H1 (cell line): Measurements from ENCODE around the gene SELENOI. TPM values are rescaled to one million over a fixed set of nuclear protein-coding genes. Genes with fewer than 3 reads are reported as not detected.
A peak's percentile ranks its signal among the peaks of the same experiment; 100 is the strongest.

ENCODE experiments used
- CTCF ChIA-PET: fragments of 300-600 bp; sonication (Branson Sonifier 250); formaldehyde crosslinking; loops from one replicate; lab custom pipeline; 2021; ENCODE audit not compliant: partially characterized antibody; lab: Charles Lee
- POLR2A ChIA-PET: fragments of 300-600 bp; sonication (Branson Sonifier 250); formaldehyde crosslinking; loops from one replicate; lab custom pipeline; 2021; ENCODE audit warnings: inconsistent platforms; ENCODE audit not compliant: partially characterized antibody; lab: Charles Lee
- DNase-seq, 2 experiments: peaks; one replicate each; pipeline versions ENCODE4 v3.0.0 to v3.0.0-alpha.2; 2010 to 2022; ENCODE audit warnings: low spot score in 2 of 2, low read depth in 1 of 2, mixed read lengths in 1 of 2
- FAIRE-seq: peaks from 2 replicates; lab custom pipeline; 2011; peaks lifted over from hg19 to GRCh38; lab: Jason Lieb, UNC
- H2AFZ ChIP-seq: 2 replicates; pipeline ENCODE4 v1.8.1; 2012; ENCODE audit warnings: low read length, inconsistent platforms
- H2AK5ac ChIP-seq: 2 replicates; pipeline ENCODE4 v1.6.1; 2013; ENCODE audit warnings: low read depth, low read length
- H2BK120ac ChIP-seq: replicated peaks from 2 replicates; pipeline ENCODE3; 2013; ENCODE audit warnings: low read depth, low read length, inconsistent platforms
- H2BK12ac ChIP-seq: 2 replicates; pipeline ENCODE4 v1.6.1; 2013; ENCODE audit warnings: low read depth, low read length
- H2BK15ac ChIP-seq: 2 replicates; pipeline ENCODE4 v1.6.1; 2013; ENCODE audit warnings: low read length
- H2BK20ac ChIP-seq: 2 replicates; pipeline ENCODE4 v1.6.1; 2013; ENCODE audit warnings: low read length
- H2BK5ac ChIP-seq: 2 replicates; pipeline ENCODE4 v1.6.1; 2013; ENCODE audit warnings: low read depth, low read length
- H3K14ac ChIP-seq: 2 replicates; pipeline ENCODE4 v1.6.1; 2013; ENCODE audit warnings: inconsistent platforms; ENCODE audit not compliant: insufficient read length
- H3K18ac ChIP-seq: 2 replicates; pipeline ENCODE4 v1.6.1; 2013; ENCODE audit warnings: low read length; ENCODE audit errors: extremely low read depth
- H3K23ac ChIP-seq: 2 replicates; pipeline ENCODE4 v1.6.1; 2013; ENCODE audit warnings: inconsistent platforms; ENCODE audit not compliant: insufficient read length
- H3K23me2 ChIP-seq: 2 replicates; pipeline ENCODE4 v1.6.1; 2013; ENCODE audit warnings: low read depth, low read length
- H3K27ac ChIP-seq: 2 replicates; pipeline ENCODE4 v1.6.1; 2011; ENCODE audit warnings: low read depth, low read length, inconsistent platforms
- H3K27me3 ChIP-seq, 4 experiments: replicated peaks in 1 of 4; 1 replicate in 1 of 4; 2 replicates in 3 of 4; pipeline versions ENCODE4 v1.6.1 to v1.8.1; 2011 to 2013; ENCODE audit warnings: low read length in 3 of 4, mild to moderate bottlenecking in 3 of 4, inconsistent platforms in 2 of 4, mixed read lengths in 2 of 4, moderate library complexity in 1 of 4; ENCODE audit not compliant: control insufficient read depth in 3 of 4, insufficient read depth in 3 of 4; ENCODE audit errors: extremely low read depth in 1 of 4
- H3K36me3 ChIP-seq, 4 experiments: 2 replicates each; pipeline versions ENCODE4 v1.6.1 to v1.8.1; 2011 to 2013; ENCODE audit warnings: mild to moderate bottlenecking in 4 of 4, low read length in 3 of 4, moderate library complexity in 2 of 4, control low read depth in 1 of 4, inconsistent platforms in 1 of 4; ENCODE audit not compliant: insufficient read depth in 4 of 4, control insufficient read depth in 2 of 4
- H3K4ac ChIP-seq: replicated peaks from 2 replicates; pipeline ENCODE3; 2013; ENCODE audit warnings: low read length, low read depth, mixed read lengths, inconsistent platforms; ENCODE audit not compliant: insufficient read length
- H3K4me1 ChIP-seq, 4 experiments: replicated peaks in 1 of 4; 1 replicate in 1 of 4; 2 replicates in 3 of 4; pipeline versions ENCODE4 v1.6.1 to v1.8.1; 2011 to 2013; ENCODE audit warnings: low read length in 3 of 4, inconsistent platforms in 2 of 4, mixed read lengths in 1 of 4; ENCODE audit not compliant: insufficient read depth in 4 of 4, control insufficient read depth in 3 of 4
- H3K4me2 ChIP-seq, 2 experiments: 2 replicates each; pipeline versions ENCODE4 v1.6.1 to v1.8.1; 2011 to 2013; ENCODE audit warnings: low read depth in 2 of 2, low read length in 2 of 2, control low read depth in 1 of 2, inconsistent platforms in 1 of 2, mild to moderate bottlenecking in 1 of 2; ENCODE audit not compliant: insufficient read depth in 1 of 2
- H3K4me3 ChIP-seq, 4 experiments: fragments of 200-600, 300-600 bp in 1 of 4; sonication (generic), shearing (Covaris generic), sonication (Bioruptor Twin) in 1 of 4; 2 replicates each; pipeline versions ENCODE4 v1.5.1 to v1.8.1; 2011 to 2016; ENCODE audit warnings: low read length in 4 of 4, low read depth in 3 of 4, control low read depth in 2 of 4, inconsistent platforms in 2 of 4, mild to moderate bottlenecking in 2 of 4, mixed read lengths in 1 of 4, moderate library complexity in 1 of 4; ENCODE audit not compliant: insufficient read depth in 2 of 4; ENCODE audit errors: extremely low read depth in 1 of 4
- H3K56ac ChIP-seq: replicated peaks from 2 replicates; pipeline ENCODE3; 2013; ENCODE audit warnings: low read depth, mild to moderate bottlenecking, mixed read lengths, low read length, inconsistent platforms; ENCODE audit not compliant: insufficient read length
- H3K79me1 ChIP-seq: 2 replicates; pipeline ENCODE4 v1.6.1; 2013; ENCODE audit warnings: low read depth, low read length, control low read depth
- H3K79me2 ChIP-seq, 2 experiments: 2 replicates each; pipeline versions ENCODE4 v1.6.1 to v1.8.1; 2012 to 2013; ENCODE audit warnings: low read length in 2 of 2, mild to moderate bottlenecking in 2 of 2, inconsistent platforms in 1 of 2; ENCODE audit not compliant: insufficient read depth in 2 of 2, control insufficient read depth in 1 of 2
- H3K9ac ChIP-seq, 4 experiments: replicated peaks in 1 of 4; 1 replicate in 1 of 4; 2 replicates in 3 of 4; pipeline versions ENCODE4 v1.6.1 to v1.8.1; 2011 to 2013; ENCODE audit warnings: low read depth in 3 of 4, low read length in 3 of 4, control low read depth in 2 of 4, mild to moderate bottlenecking in 2 of 4, moderate library complexity in 2 of 4, inconsistent platforms in 1 of 4; ENCODE audit errors: extremely low read depth in 1 of 4
- H3K9me3 ChIP-seq, 2 experiments: 2 replicates each; pipeline versions ENCODE4 v1.6.1 to v1.8.1; 2012 to 2013; ENCODE audit warnings: mild to moderate bottlenecking in 2 of 2, moderate library complexity in 2 of 2, control low read depth in 1 of 2, inconsistent platforms in 1 of 2, low read depth in 1 of 2, low read length in 1 of 2, mixed read lengths in 1 of 2; ENCODE audit not compliant: insufficient read depth in 2 of 2
- H4K20me1 ChIP-seq, 2 experiments: replicated peaks in 1 of 2; 2 replicates each; pipeline versions ENCODE3 to v1.8.1; 2011 to 2013; ENCODE audit warnings: inconsistent platforms in 2 of 2, low read length in 2 of 2, mild to moderate bottlenecking in 1 of 2; ENCODE audit not compliant: insufficient read depth in 2 of 2, control insufficient read depth in 1 of 2
- H4K5ac ChIP-seq: 2 replicates; pipeline ENCODE4 v1.6.1; 2013; ENCODE audit warnings: low read length, low read depth, mixed read lengths, inconsistent platforms; ENCODE audit not compliant: insufficient read length
- H4K8ac ChIP-seq: 2 replicates; pipeline ENCODE4 v1.8.0; 2013; ENCODE audit warnings: mild to moderate bottlenecking, moderate library complexity, low read length, inconsistent platforms; ENCODE audit not compliant: insufficient read depth; ENCODE audit errors: extremely low read depth
- H4K91ac ChIP-seq: replicated peaks from 2 replicates; pipeline ENCODE3; 2013; ENCODE audit warnings: low read length, mixed read lengths, inconsistent platforms; ENCODE audit not compliant: insufficient read length
- ASH2L ChIP-seq: fragments of 200-600, 300-600 bp; sonication (generic); IDR thresholded peaks from one replicate; pipeline ENCODE4 v1.7.1; 2017; ENCODE audit warnings: low read length
- CBX8 ChIP-seq: fragments of 300-800, 300-1000 bp; sonication (generic); IDR thresholded peaks from 2 replicates; pipeline ENCODE4 v1.7.1; 2016; ENCODE audit warnings: low read depth, low read length, borderline replicate concordance
- RBBP5 ChIP-seq: IDR thresholded peaks from 2 replicates; pipeline ENCODE4 v1.7.1; 2012; ENCODE audit warnings: low read depth, mild to moderate bottlenecking, inconsistent platforms, low read length, moderate library complexity, borderline replicate concordance
- SAP30 ChIP-seq: fragments of 300-600 bp; sonication (generic); IDR thresholded peaks from 2 replicates; pipeline ENCODE4 v1.7.1; 2012; ENCODE audit warnings: low read length, moderate library complexity, mild to moderate bottlenecking, inconsistent platforms; ENCODE audit not compliant: insufficient read depth, insufficient replicate concordance
- TEAD4 ChIP-seq: IDR thresholded peaks from 2 replicates; pipeline ENCODE4 v1.6.1; 2012; ENCODE audit warnings: low read depth, low read length, inconsistent platforms, mixed read lengths
- YY1 ChIP-seq: IDR thresholded peaks from 2 replicates; pipeline ENCODE4 v1.6.1; 2011; ENCODE audit warnings: low read depth, mild to moderate bottlenecking, low read length
- WGBS, 2 experiments: shearing (Covaris generic) in 1 of 2; methylation state at CpG; one replicate each; pipeline versions ENCODE4 v1.1.6 to v1.1.7; 2013 to 2015; ENCODE audit warnings: low lambda C conversion rate in 2 of 2, mixed read lengths in 2 of 2, inconsistent platforms in 1 of 2, low coverage in 1 of 2, missing lambda C conversion rate in 1 of 2; ENCODE audit not compliant: insufficient replicate concordance in 2 of 2, insufficient coverage in 1 of 2, insufficient read length in 1 of 2; ENCODE audit errors: extremely low coverage in 1 of 2, missing lambda C conversion rate in 1 of 2; 5-methylcytosine and 5-hydroxymethylcytosine counted together
- polyA plus RNA-seq, 7 experiments: library from polyadenylated mRNA; depleted of rRNA in 3 of 7; stranded (reverse) in 5 of 7; unstranded in 2 of 7; fragments of >200 nt in 5 of 7; fragments of 200-250 nt in 2 of 7; gene quantifications; 1 replicate in 5 of 7; 2 replicates in 1 of 7; 4 replicates in 1 of 7; pipeline versions ENCODE4 v1.2.1 to v1.2.3, GENCODE V29; 2011 to 2013; ENCODE audit warnings: missing spikeins in 2 of 7, mixed read lengths in 2 of 7
- total RNA-seq: library from RNA; stranded (reverse); fragmentation: NEBNext Ultra II Directional; extraction: Animal tissue kit (Norgen Biotek cat#: 25700); gene quantifications from 2 replicates; pipeline ENCODE4 v1.2.1, GENCODE V29; 2021

SELENOI gene
- total and polyA plus RNA-seq, 2 of the 8 experiments (the other 6 are each of a cell fraction or from before 2014, with no cell fraction given), result 15.9 to 63.8 TPM

DNA sequence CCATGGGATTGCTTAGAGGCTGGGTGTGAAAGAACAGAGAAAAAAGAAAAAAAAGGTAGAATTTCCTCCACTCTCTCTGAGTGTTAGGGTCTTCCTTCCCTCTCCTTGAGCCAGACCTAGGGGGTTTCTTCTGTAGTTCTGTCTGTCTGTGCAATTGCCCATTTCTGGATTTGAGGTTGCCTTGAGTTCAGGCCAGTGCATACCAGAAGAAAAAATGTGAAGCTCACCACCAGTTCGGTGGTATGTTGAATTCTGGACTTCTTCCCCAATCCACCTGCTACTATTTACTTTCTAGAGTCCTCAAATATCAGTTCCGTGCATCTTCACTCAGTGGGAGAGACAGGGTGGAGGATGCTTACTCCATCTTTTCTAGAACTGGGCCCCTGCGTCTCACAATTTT, 15.3 kb upstream of the SELENOI start:
- H3K4me3 ChIP-seq, result no peak overlapping the region
- no peaks in the 10 kb centered on the region for H3K23me2 ChIP-seq
- H2BK120ac ChIP-seq, result no peak overlapping the region
- no peaks in the 10 kb centered on the region; a peak in 1 of 7 replicates for H3K27me3 ChIP-seq
- 82% methylated on average over 3 of the region's 3 CpGs; no CpG with 5 or more reads in 1 of the 2 experiments for WGBS, 2 experiments
- H3K9me3 ChIP-seq, result no peaks in the 10 kb centered on the region
- no peaks in the 10 kb centered on the region for H3K79me2 ChIP-seq
- no peak overlapping the region for H2AK5ac ChIP-seq
- H3K79me1 ChIP-seq, result no peaks in the 10 kb centered on the region
- H3K18ac ChIP-seq, result no peak overlapping the region
- H2BK12ac ChIP-seq, result no peak overlapping the region
- H3K4me2 ChIP-seq, result no peak overlapping the region
- POLR2A ChIA-PET, result interaction anchor here (1.1 to 2.1 kb wide), 2 partner anchors 12 to 14 kb away, joined by 4 to 6 read pairs; no protein-coding TSS in a partner anchor
- H3K36me3 ChIP-seq, result no peaks in the 10 kb centered on the region
- no peaks in the 10 kb centered on the region for H3K4me1 ChIP-seq
- H2BK15ac ChIP-seq, result no peak overlapping the region
- peak overlapping the region; percentile 15; the same call in 1 of the 2 replicates for H4K8ac ChIP-seq
- no peak overlapping the region for H4K91ac ChIP-seq
- no peak overlapping the region for H2AFZ ChIP-seq
- no peak overlapping the region for H3K9ac ChIP-seq
- no peak overlapping the region for H3K14ac ChIP-seq
- no peak for FAIRE-seq
- DNase-seq, result no peak
- no peak overlapping the region for H4K5ac ChIP-seq
- H3K4ac ChIP-seq, result no peak overlapping the region
- no peak overlapping the region for H3K27ac ChIP-seq
- H4K20me1 ChIP-seq, result no peaks in the 10 kb centered on the region
- no peak overlapping the region for H2BK20ac ChIP-seq
- TF ChIP-seq RBBP5, result no peak
- TF ChIP-seq CBX8, result no peak
- no peak for TF ChIP-seq ASH2L
- no peak for TF ChIP-seq SAP30
- TF ChIP-seq YY1, result no peak
- TF ChIP-seq TEAD4, result no peak
- no peak overlapping the region for H3K56ac ChIP-seq
- CTCF ChIA-PET, result interaction anchor here (0.7 to 4.0 kb wide), 23 partner anchors 10 to 255 kb away, joined by 3 to 24 read pairs (median 5); partner anchors contain the start of gene ADGRF3
- H3K23ac ChIP-seq, result no peak overlapping the region
- no peak overlapping the region for H2BK5ac ChIP-seq
